Progenitor cell of endocrine pancreas (in vitro differentiated cells): ENCODE results near the gene RAB31. TPM values are rescaled to one million over a fixed set of nuclear protein-coding genes. Genes with fewer than 3 reads are reported as not detected.

Experiments
- DNase-seq: peaks from one replicate; pipeline ENCODE4 v3.0.0; 2021; ENCODE audit warnings: low spot score; ENCODE audit not compliant: unreplicated experiment
- H3K27ac Mint-ChIP-seq: 2 replicates; pipeline ENCODE4 v1.8.0; 2021; ENCODE audit warnings: mild to moderate bottlenecking, moderate library complexity, mixed read lengths
- H3K27me3 Mint-ChIP-seq: 2 replicates; pipeline ENCODE4 v1.8.0; 2021; ENCODE audit warnings: mixed read lengths
- H3K36me3 Mint-ChIP-seq: 2 replicates; pipeline ENCODE4 v1.8.0; 2022; ENCODE audit warnings: mixed read lengths; ENCODE audit not compliant: insufficient read depth
- H3K4me1 Mint-ChIP-seq: 2 replicates; pipeline ENCODE4 v1.8.0; 2021; ENCODE audit warnings: low read depth, mixed read lengths
- H3K4me3 Mint-ChIP-seq: 2 replicates; pipeline ENCODE4 v1.8.0; 2021; ENCODE audit warnings: low read depth, mild to moderate bottlenecking, moderate library complexity, mixed read lengths
- H3K9me3 Mint-ChIP-seq: 2 replicates; pipeline ENCODE4 v1.8.0; 2021; ENCODE audit warnings: low read depth, mixed read lengths
- CTCF ChIP-seq: fragments of 200-600 bp; sonication (generic); IDR thresholded peaks from one replicate; pipeline ENCODE4 v1.5.0; 2021; ENCODE audit warnings: antibody characterized with exemption, mild to moderate bottlenecking; ENCODE audit not compliant: unreplicated experiment
- total RNA-seq: library from RNA; stranded (reverse); gene quantifications from 2 replicates; pipeline ENCODE4 v1.2.1, GENCODE V29; 2021

Gene RAB31
- total RNA-seq, 1 donor from 2014 or later = 2.9 TPM

GRCh38 chr18:9721893-9722550 lies 13.9 kb downstream of the RAB31 start:
- no peak overlapping the region for H3K27ac Mint-ChIP-seq
- H3K36me3 Mint-ChIP-seq = no peaks in the 10 kb centered on the region
- H3K4me3 Mint-ChIP-seq = no peak overlapping the region
- H3K9me3 Mint-ChIP-seq = no peaks in the 10 kb centered on the region
- H3K27me3 Mint-ChIP-seq = peaks cover 12% of the 10 kb centered on the region
- DNase-seq = no peak
- TF ChIP-seq CTCF = no peak
- no peaks in the 10 kb centered on the region for H3K4me1 Mint-ChIP-seq

- H3K9me3 Mint-ChIP-seq = no peaks in the 10 kb centered on the region
- H3K36me3 Mint-ChIP-seq = no peaks in the 10 kb centered on the region
- no peak for DNase-seq
- peaks cover 12% of the 10 kb centered on the region for H3K27me3 Mint-ChIP-seq
- H3K27ac Mint-ChIP-seq = no peak overlapping the region
- no peak overlapping the region for H3K4me3 Mint-ChIP-seq
- H3K4me1 Mint-ChIP-seq = no peaks in the 10 kb centered on the region
- peak; percentile 60 for TF ChIP-seq CTCF
Measured at GRCh38 chr18:9722691-9723090, 14.6 kb downstream of the RAB31 start.

GRCh38 chr18:9724797-9725585 lies 16.9 kb downstream of the RAB31 start:
- no peak for TF ChIP-seq CTCF
- H3K36me3 Mint-ChIP-seq = no peaks in the 10 kb centered on the region
- H3K9me3 Mint-ChIP-seq = no peaks in the 10 kb centered on the region
- H3K27ac Mint-ChIP-seq = no peak overlapping the region
- H3K27me3 Mint-ChIP-seq = peaks cover 7% of the 10 kb centered on the region
- H3K4me1 Mint-ChIP-seq = no peaks in the 10 kb centered on the region
- H3K4me3 Mint-ChIP-seq = no peak overlapping the region
- DNase-seq = no peak

- peaks cover 2% of the 10 kb centered on the region for H3K27me3 Mint-ChIP-seq
- H3K9me3 Mint-ChIP-seq = no peaks in the 10 kb centered on the region
- TF ChIP-seq CTCF = no peak
- H3K4me1 Mint-ChIP-seq = no peaks in the 10 kb centered on the region
- H3K36me3 Mint-ChIP-seq = no peaks in the 10 kb centered on the region
- no peak overlapping the region for H3K4me3 Mint-ChIP-seq
- no peak overlapping the region for H3K27ac Mint-ChIP-seq
- no peak for DNase-seq
Measured at GRCh38 chr18:9726175-9726574, 18.1 kb downstream of the RAB31 start.

GRCh38 chr18:9726936-9727335 lies 18.8 kb downstream of the RAB31 start:
- H3K4me1 Mint-ChIP-seq = no peaks in the 10 kb centered on the region
- no peaks in the 10 kb centered on the region for H3K9me3 Mint-ChIP-seq
- H3K27ac Mint-ChIP-seq = no peak overlapping the region
- H3K27me3 Mint-ChIP-seq = peaks cover 2% of the 10 kb centered on the region
- no peaks in the 10 kb centered on the region for H3K36me3 Mint-ChIP-seq
- no peak overlapping the region for H3K4me3 Mint-ChIP-seq
- TF ChIP-seq CTCF = no peak
- DNase-seq = no peak
